ENCODE measurements around the gene TTC23L.
"Not testable (repeated sequence)": the region's sequence is repeated elsewhere in the genome, so short reads cannot be mapped to it uniquely, and the experiment has no call there.

TTC23L gene

DNA sequence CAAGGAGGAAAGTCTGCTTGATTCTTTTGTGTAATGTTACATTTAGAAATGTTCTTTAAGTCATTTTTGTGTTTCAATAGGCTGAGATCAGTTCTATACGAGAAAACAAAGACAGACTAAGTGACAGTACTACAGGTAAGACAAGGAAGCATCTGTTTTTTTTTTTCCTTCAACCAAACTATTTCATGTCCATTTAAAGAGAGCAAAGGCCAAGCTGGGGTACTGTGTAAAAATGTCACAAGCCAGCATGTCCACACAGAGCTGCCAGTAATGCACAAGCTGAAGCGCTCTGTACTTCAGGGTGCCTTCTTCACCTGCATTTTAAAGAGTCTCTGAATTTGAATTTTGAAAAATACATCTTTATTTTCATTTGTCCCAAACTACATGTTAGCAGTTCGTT lies 20.2 kb upstream of the TTC23L start:
- no peak for TF ChIP-seq JUND (IDR thresholded peaks at IDR 0.05; ENCODE audit: low read depth)
- in situ Hi-C loops (cut with HindIII; ENCODE audit: low pct_unique_long_range_greater_than_20kb, low sequenced_read_pairs): no loop called here
- DNase-seq (ENCODE audit: low read depth in 1 of 2, low spot score in 1 of 2): no peak

DNA sequence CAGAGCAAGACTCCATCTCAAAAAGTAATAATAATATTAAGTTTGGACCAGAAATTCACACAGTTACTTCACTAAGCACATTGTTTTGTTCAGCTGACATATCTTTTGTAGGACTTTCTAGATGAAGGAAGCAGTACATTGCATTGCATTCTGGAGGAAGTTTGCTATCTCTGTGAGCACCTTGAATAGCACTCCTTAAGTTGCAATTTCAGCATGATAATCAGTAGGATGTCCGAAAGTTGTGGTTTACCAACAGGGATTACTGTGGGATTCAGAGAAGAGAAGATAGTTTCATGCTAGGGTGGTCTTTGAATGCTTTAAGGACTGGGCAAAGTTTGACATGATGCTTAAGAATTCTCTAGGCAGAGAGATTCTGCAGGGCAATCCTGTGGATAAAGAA lies 18.4 kb upstream of the TTC23L start:
- DNase-seq (ENCODE audit: low read depth in 1 of 2, low spot score in 1 of 2): no peak
- TF ChIP-seq JUND (IDR thresholded peaks at IDR 0.05; ENCODE audit: low read depth): no peak
- in situ Hi-C loops (cut with HindIII; ENCODE audit: low pct_unique_long_range_greater_than_20kb, low sequenced_read_pairs): no loop called here

DNA sequence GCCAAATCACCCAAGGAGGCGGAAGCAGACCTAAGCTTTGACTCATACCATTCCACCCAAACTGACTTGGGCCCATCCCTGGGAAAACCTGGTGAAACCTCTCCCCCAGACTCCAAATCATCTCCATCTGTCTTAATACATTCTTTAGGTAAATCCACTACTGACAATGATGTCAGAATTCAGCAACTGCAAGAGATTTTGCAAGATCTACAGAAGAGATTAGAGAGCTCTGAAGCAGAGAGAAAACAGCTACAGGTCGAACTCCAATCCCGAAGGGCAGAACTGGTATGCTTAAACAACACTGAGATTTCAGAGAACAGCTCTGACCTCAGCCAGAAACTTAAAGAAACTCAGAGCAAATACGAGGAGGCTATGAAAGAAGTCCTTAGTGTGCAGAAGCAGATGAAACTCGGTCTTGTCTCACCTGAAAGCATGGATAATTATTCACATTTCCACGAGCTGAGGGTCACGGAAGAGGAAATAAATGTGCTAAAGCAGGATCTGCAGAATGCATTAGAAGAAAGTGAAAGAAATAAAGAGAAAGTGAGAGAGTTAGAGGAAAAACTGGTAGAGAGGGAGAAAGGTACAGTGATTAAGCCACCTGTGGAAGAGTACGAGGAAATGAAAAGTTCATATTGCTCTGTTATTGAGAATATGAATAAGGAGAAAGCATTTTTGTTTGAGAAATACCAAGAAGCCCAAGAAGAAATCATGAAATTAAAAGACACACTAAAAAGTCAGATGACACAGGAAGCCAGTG lies 15.8 kb upstream of the TTC23L start:
- no peak for TF ChIP-seq JUND (IDR thresholded peaks at IDR 0.05; ENCODE audit: low read depth)
- DNase-seq (ENCODE audit: low read depth in 1 of 2, low spot score in 1 of 2): no peak
- in situ Hi-C loops (cut with HindIII; ENCODE audit: low pct_unique_long_range_greater_than_20kb, low sequenced_read_pairs): no loop called here

DNA sequence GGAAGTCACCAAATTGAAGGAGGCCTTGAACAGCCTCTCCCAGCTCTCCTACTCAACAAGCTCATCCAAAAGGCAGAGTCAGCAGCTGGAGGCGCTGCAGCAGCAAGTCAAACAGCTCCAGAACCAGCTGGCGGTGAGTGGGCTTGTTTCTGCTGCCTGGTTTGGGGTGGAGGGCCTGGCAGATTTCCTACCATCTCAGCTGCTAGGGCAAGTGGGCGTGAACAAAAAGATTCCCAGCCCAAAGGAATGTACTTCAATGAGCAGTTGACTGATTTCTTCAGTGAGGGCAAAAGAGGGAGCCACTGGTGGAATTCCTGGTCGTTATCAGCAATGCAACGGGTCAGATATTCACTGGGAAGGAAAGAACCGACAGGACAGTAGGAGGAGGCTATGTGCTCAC lies 12.6 kb upstream of the TTC23L start:
- no peak for DNase-seq (ENCODE audit: low read depth in 1 of 2, low spot score in 1 of 2)
- in situ Hi-C loops (cut with HindIII; ENCODE audit: low pct_unique_long_range_greater_than_20kb, low sequenced_read_pairs): no loop called here
- no peak for TF ChIP-seq JUND (IDR thresholded peaks at IDR 0.05; ENCODE audit: low read depth)

DNA sequence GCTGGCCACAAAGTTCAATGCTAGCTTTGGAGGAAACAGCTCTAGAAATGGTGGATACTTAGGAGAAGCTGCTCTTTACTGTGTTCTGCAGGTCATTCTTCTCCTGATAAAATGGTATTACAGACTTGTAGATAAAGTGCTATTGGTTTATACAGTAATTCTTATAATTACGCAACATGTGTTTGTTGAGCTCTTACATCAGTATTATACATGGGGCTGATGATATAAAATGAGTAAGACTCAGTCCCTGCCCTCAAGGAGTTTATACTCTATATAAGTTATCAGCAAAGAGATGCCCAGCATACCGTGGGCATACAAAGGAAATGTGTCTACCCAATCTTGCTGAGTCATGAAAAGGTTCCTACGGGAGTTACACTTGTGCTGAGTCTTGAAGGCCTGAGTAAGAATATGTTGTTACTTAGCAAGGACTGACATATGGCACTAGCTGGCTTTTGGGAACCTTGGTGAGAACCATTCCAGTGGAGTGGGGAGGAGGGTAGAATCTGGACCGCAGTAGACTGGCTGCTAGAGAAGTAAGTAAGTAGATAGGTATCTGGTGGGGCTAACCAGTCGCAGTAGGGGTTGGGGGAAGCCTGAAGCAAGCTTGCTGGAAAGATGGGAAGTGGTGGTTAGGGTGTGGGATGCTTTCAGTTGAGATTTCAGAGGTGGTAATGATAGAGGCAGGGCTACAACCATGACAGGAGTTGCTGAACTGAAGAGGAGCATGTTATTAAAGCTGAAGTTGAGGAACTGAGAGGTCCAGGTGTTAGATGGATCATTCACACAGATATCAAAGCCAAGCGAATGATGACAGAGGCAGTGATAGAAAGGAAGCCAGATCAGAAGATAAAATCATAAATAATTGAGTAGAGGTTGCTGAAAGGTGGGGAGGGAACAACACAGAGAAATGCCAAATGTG lies 11.1 kb upstream of the TTC23L start:
- in situ Hi-C loops (cut with HindIII; ENCODE audit: low pct_unique_long_range_greater_than_20kb, low sequenced_read_pairs): no loop called here
- no peak for DNase-seq (ENCODE audit: low read depth in 1 of 2, low spot score in 1 of 2)

DNA sequence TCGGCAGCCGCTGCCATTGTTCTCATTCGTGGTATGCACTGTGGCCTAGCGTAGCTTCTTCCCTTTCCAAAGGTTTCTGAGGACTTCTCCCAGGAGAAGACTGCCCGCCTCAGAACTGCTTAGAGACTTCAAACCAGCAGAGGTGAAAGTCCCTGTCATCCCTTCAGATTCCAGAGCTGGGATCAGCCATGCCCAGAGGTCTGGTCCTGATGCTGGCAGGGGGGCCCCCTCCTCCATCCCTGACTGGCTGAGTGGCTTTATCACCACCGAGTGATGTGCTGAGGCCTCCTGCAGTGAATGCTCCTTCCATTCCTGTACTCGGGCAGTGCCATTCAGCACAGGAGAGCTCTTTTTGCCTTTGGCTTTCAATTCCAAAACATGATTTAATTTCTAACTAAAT lies 8.1 kb upstream of the TTC23L start:
- in situ Hi-C loops (cut with HindIII; ENCODE audit: low pct_unique_long_range_greater_than_20kb, low sequenced_read_pairs); DNase-seq (ENCODE audit: low read depth in 1 of 2, low spot score in 1 of 2): not testable (repeated sequence)

More for the DNA sequence above, 11.1 kb upstream of the TTC23L start:
- TF ChIP-seq JUND (IDR thresholded peaks at IDR 0.05; ENCODE audit: low read depth): no peak

DNA sequence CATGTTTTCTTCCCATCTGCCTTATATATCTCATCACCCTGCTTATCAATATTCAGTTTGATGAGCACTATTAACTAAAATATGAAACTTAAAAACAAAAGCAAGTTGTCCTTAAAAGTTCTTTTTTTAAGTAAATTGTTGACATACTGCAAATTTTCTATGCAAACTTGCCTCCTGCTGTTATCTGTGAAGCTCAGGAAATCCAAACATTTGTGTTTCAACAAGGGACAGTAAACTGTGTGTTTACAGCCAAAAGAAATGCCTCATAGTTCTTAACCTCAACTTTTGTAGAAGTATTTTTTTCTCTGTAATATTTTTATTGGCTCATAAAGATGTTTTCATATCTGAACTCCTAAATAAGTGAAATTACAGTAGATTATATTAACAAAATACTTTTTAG lies 7.7 kb upstream of the TTC23L start:
- TF ChIP-seq JUND (IDR thresholded peaks at IDR 0.05; ENCODE audit: low read depth): no peak
- in situ Hi-C loops (cut with HindIII; ENCODE audit: low pct_unique_long_range_greater_than_20kb, low sequenced_read_pairs): no loop called here
- DNase-seq (ENCODE audit: low read depth in 1 of 2, low spot score in 1 of 2): no peak

DNA sequence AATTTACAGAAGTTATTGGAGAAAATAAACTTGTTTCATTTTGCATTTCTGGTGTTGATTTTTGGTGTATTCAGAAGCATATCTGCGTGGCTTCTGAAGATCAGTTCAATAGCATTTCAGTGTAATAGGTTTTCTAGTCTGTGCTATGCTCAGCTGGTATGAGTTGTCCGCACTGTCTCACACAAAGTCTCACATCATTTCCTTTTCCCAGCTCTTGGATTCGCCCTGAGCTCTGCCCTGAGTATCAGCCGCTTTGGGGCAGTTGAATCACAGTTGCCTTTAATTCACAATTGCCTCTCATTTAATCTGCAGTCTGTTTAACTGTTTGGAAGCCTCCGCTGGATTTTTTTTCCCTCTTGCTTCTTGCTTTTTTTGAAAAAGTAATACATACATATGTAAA lies 6.4 kb upstream of the TTC23L start:
- TF ChIP-seq JUND (IDR thresholded peaks at IDR 0.05; ENCODE audit: low read depth): no peak
- in situ Hi-C loops (cut with HindIII; ENCODE audit: low pct_unique_long_range_greater_than_20kb, low sequenced_read_pairs): no loop called here
- DNase-seq (ENCODE audit: low read depth in 1 of 2, low spot score in 1 of 2): no peak

DNA sequence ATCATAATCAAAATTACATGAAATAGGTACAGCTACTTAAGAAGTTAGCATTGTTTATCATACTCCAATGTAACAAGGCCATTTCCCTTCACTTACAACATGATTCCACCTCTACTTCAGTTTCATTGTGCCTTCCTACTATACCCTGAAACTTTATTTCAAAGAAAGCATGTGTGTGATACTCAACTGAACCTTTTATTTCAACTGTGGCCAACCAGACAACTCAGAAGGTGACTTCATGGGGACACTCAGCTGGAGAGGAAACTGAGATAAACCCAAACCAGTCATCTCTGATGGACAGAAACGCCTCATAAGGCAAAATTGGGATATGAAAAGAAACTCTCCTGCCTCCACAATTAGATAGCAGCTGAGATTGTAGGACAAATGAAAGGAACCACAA lies 5.9 kb upstream of the TTC23L start:
- no peak for TF ChIP-seq JUND (IDR thresholded peaks at IDR 0.05; ENCODE audit: low read depth)
- in situ Hi-C loops (cut with HindIII; ENCODE audit: low pct_unique_long_range_greater_than_20kb, low sequenced_read_pairs): no loop called here

DNA sequence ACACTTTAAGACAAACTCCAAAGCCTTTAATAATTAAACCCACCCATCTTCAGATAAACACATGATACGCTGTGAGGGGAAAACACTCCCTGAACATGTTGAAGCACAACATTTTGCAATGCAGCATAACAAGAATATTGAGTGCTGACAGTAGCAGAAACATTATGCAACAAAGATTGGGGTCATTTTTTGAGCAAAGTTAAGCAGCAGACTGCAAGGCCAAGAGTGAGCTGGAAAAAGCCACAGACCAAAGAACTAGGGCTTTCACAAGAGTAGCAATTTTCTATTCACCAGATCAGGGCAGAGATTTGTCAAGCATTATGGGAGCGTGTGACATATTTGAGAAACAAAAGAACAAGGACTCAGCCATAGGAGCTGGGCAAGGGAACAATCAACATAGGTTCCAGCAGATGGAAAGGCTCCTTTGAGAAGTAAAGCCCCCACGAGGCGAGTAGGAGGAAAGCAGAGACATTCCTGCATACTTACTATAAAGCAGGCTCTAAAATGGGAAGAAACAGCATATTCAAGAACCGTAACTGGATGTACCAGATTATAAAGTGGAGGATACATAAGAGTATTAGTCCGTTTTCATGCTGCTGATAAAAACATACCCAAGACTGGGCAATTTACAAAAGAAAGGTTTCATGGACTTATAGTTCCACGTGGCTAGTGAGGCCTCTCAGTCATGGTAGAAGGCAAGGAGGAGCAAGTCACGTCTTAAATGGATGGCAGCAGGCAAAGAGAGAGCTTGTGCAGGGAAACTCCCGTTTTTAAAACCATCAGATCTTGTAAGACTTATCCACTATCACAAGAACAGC lies 4.8 kb upstream of the TTC23L start:
- no peak for TF ChIP-seq JUND (IDR thresholded peaks at IDR 0.05; ENCODE audit: low read depth)
- in situ Hi-C loops (cut with HindIII; ENCODE audit: low pct_unique_long_range_greater_than_20kb, low sequenced_read_pairs): no loop called here
- no peak for DNase-seq (ENCODE audit: low read depth in 1 of 2, low spot score in 1 of 2)

More for the DNA sequence above, 5.9 kb upstream of the TTC23L start:
- DNase-seq (ENCODE audit: low read depth in 1 of 2, low spot score in 1 of 2): no peak

DNA sequence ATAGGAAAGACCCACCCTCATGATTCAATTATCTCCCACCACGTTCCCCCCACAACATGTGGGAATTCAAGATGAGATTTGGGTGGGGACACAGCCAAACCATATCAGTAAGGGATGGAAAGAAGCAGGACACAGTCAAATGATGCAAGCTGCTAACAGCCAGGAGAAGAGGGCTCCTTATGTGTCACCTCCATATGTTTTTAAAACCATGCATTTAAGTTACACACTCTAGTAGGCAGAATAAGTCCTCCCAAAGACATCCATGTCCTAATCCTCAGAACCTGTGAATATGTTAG lies 4.2 kb upstream of the TTC23L start:
- no peak for DNase-seq (ENCODE audit: low read depth in 1 of 2, low spot score in 1 of 2)
- in situ Hi-C loops (cut with HindIII; ENCODE audit: low pct_unique_long_range_greater_than_20kb, low sequenced_read_pairs): no loop called here
- no peak for TF ChIP-seq JUND (IDR thresholded peaks at IDR 0.05; ENCODE audit: low read depth)

DNA sequence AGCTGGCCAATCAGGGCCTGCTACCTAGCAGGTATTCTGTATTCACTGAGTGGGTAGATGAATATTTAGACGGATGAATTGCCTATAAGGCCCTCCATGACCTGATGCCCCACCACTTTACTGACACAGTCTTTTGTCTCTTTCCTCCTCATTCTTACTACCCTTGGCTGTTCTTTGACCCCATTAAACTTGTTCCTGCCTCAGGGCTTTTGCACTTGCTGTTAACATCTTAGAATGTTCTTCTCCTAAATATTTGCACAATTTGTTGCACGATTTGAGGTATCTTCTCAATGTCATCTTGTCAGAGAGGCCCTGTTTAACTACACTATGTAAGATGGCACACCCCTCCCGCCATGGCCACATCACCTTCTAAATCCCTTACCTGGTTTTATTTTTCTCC lies 3.3 kb upstream of the TTC23L start:
- no peak for TF ChIP-seq JUND (IDR thresholded peaks at IDR 0.05; ENCODE audit: low read depth)
- DNase-seq (ENCODE audit: low read depth in 1 of 2, low spot score in 1 of 2): no peak
- in situ Hi-C loops (cut with HindIII; ENCODE audit: low pct_unique_long_range_greater_than_20kb, low sequenced_read_pairs): no loop called here

DNA sequence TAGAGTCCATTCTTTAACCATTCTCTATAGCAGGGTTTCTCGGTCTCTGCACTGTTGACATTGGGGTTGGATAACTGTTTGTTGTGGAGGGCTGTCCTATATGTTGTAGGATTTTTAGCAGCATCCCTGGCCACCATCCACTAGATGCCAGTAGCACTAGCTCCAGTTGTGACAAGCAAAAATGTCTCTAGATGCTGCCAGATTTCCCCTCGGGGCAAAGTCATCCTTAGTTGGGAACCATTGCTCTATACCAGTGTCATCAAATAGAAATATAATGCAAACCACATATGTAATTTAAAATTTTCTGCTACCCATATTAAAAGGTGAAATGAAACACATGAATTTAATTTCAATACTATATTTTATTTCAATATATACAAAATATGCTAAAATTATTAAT lies 2.9 kb downstream of the TTC23L start:
- TF ChIP-seq JUND (IDR thresholded peaks at IDR 0.05; ENCODE audit: low read depth): no peak
- DNase-seq (ENCODE audit: low read depth in 1 of 2, low spot score in 1 of 2): peak in 1 of 2 experiments; percentile 64
- in situ Hi-C loops (cut with HindIII; ENCODE audit: low pct_unique_long_range_greater_than_20kb, low sequenced_read_pairs): no loop called here
